Heart right ventricle (tissue), 16 donors: ENCODE results near the gene TCF4. TPM values are rescaled to one million over a fixed set of nuclear protein-coding genes. Genes with fewer than 3 reads are reported as not detected.
A peak's percentile ranks its signal among the peaks of the same experiment; 100 is the strongest.

ENCODE experiments used
- ATAC-seq, 8 donors: fragments of 200-7000 bp; cut with Tn5 transposase; one replicate each; pipeline ENCODE4 v1.9.1; 2020; ENCODE audit warnings: mild to moderate bottlenecking in 8 of 8, moderate library complexity in 8 of 8, moderate number of reproducible peaks in 1 of 8
- DNase-seq, 2 donors: peaks; one replicate each; pipeline ENCODE4 v3.0.0-alpha.2; 2020
- H3K27ac ChIP-seq, 10 donors: fragments of 200-600 bp; sonication (generic) in 2 of 10; one replicate each; pipeline versions ENCODE4 v1.5.0 to v1.8.0; 2020 to 2022; ENCODE audit warnings: mild to moderate bottlenecking in 3 of 10
- H3K27me3 ChIP-seq, 7 donors: fragments of 200-600 bp; one replicate each; pipeline ENCODE4 v1.8.0; 2021 to 2022; ENCODE audit warnings: mild to moderate bottlenecking in 2 of 7
- H3K36me3 ChIP-seq, 9 donors: fragments of 200-600 bp; sonication (generic) in 1 of 9; one replicate each; pipeline versions ENCODE4 v1.5.0 to v1.8.0; 2020 to 2022; ENCODE audit warnings: mild to moderate bottlenecking in 2 of 9
- H3K4me1 ChIP-seq, 9 donors: fragments of 200-600 bp; sonication (generic) in 1 of 9; one replicate each; pipeline versions ENCODE4 v1.5.0 to v1.8.0; 2020 to 2022; ENCODE audit warnings: mild to moderate bottlenecking in 4 of 9
- H3K4me3 ChIP-seq, 10 donors: fragments of 200-600 bp; sonication (generic) in 2 of 10; one replicate each; pipeline versions ENCODE4 v1.5.0 to v1.8.0; 2020 to 2022; ENCODE audit warnings: mild to moderate bottlenecking in 7 of 10, moderate library complexity in 2 of 10
- H3K9me3 ChIP-seq, 11 donors: fragments of 200-600 bp in 10 of 11; sonication (generic) in 2 of 11; one replicate each; pipeline versions ENCODE4 v1.5.0 to v1.8.0; 2013 to 2022; ENCODE audit warnings: mild to moderate bottlenecking in 2 of 11, control low read depth in 1 of 11, moderate library complexity in 1 of 11
- WGBS, 2 donors: extraction: QIAGEN DNeasy Blood & Tissue Kit; methylation state at CpG; one replicate each; pipeline ENCODE4 v1.1.7; 2013; ENCODE audit warnings: inconsistent platforms in 1 of 2; 5-methylcytosine and 5-hydroxymethylcytosine counted together
- intact Hi-C, 10 donors: fragments of 100-400 bp; cut with DNase I; formaldehyde crosslinking; loops; one replicate each; pipeline versions ENCODE4 v1.11.1 to v1.14.2; 2022
- polyA plus RNA-seq, 2 donors: library from polyadenylated mRNA; stranded (reverse); fragments of 200-250 nt; gene quantifications; one replicate each; pipeline ENCODE4 v1.2.3, GENCODE V29; 2013
- total RNA-seq, 10 donors: library from RNA; stranded (reverse); fragmentation: NEBNext Ultra II Directional in 3 of 10; extraction: Animal tissue kit (Norgen Biotek cat#: 25700) in 3 of 10; gene quantifications; one replicate each; pipeline versions ENCODE4 v1.2.1 to v1.2.4, GENCODE V29; 2021 to 2023
- TF ChIP-seq, protein P1 (sequence below), 9 donors: fragments of 200-600 bp; sonication (generic) in 2 of 9; IDR thresholded peaks; one replicate each; pipeline versions ENCODE4 v1.5.0 to v1.8.0; 2021 to 2022; ENCODE audit warnings: antibody characterized with exemption in 9 of 9, mild to moderate bottlenecking in 5 of 9, moderate library complexity in 1 of 9
- donor health status: Arrhythmogenic right ventricular cardiomyopathy.
- donor health status: ischemic (EF 13 %, LVEDD 7.1; RV severe dilation, severe dysfunction).
- donor health status: healthy with polysubstance abuse.
- donor health status: DM: no; HTN: yes; CAD: no.
- donor health status: DM: no; HTN: no; CAD: no.
- donor health status: ischemic (EF 25% LVEDD 6.9; RV normal size, moderate dysfunction).
- donor health status: ischemic (EF 25% LVEDD 5.7; RV mildly dilated, moderate dysfunction).
- donor health status: healthy.
- donor health status: DM: yes; HTN: yes; CAD: no.
- donor health status: Ischemic cardiomyopathy.
- donor health status: ischemic (EF 35%, LVEDD 5.7; RV mildly dilated, moderate dysfunction).
- donor health status: nonischemic (EF 11% LVEDD 7.7; RV severe dilation, severe dysfunction).
- donor health status: DM: yes; HTN: yes; CAD: no.
- donor health status: PGD.
- donor health status: ischemic (EF 29% LVEDD 5.4; RV normal size, mild dysfunction).
- donor health status: nonischemic (EF 23%, LVEDD 6.1; RV moderate dilation, normal function).

TCF4 gene
- total and polyA plus RNA-seq, 12 donors, result 12.6 to 90.1 (median 65.5) TPM

DNA sequence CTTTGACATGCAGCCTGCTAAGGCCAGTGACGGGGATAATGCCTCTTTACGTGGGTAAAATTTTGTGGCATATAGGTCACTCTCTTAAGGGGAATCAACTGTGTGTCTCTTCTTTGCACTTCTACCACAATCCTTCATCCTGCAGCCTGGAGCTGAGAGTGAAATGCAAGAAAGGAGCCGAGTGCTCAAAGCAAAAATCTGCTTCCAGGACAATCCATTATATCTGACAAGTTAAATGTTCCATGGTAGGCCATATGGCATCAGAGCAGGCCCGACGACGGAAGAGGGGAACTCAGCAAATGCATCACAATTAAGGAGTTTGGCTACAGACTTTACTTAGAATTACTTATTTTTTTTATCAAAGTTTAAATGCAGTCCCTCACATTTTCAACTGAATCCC lies 171.2 kb downstream of the TCF4 start:
- Histone ChIP-seq H3K36me3 (no peaks in the 10 kb centered on the region), H3K4me3 (peak overlapping the region in 1 of 10 donors; percentile 3), H3K4me1 (peaks cover 0 to 86% (median 57%) of the 10 kb centered on the region in 9 donors), H3K27ac (peak overlapping the region in 8 of 10 donors; percentile 17 to 91 (median 46)), H3K9me3 (no peaks in the 10 kb centered on the region), H3K27me3 (no peaks in the 10 kb centered on the region)
- DNase-seq (no peak), ATAC-seq (no peak)
- intact Hi-C loops, result loop anchor here (5.0 to 10.0 kb wide), 15 partner anchors 96 to 1161 kb away; partner anchors contain the start of gene TCF4 (in 2 of the 10)
- TF ChIP-seq, protein P1, sequence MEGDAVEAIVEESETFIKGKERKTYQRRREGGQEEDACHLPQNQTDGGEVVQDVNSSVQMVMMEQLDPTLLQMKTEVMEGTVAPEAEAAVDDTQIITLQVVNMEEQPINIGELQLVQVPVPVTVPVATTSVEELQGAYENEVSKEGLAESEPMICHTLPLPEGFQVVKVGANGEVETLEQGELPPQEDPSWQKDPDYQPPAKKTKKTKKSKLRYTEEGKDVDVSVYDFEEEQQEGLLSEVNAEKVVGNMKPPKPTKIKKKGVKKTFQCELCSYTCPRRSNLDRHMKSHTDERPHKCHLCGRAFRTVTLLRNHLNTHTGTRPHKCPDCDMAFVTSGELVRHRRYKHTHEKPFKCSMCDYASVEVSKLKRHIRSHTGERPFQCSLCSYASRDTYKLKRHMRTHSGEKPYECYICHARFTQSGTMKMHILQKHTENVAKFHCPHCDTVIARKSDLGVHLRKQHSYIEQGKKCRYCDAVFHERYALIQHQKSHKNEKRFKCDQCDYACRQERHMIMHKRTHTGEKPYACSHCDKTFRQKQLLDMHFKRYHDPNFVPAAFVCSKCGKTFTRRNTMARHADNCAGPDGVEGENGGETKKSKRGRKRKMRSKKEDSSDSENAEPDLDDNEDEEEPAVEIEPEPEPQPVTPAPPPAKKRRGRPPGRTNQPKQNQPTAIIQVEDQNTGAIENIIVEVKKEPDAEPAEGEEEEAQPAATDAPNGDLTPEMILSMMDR (IDR thresholded peaks at IDR 0.05), result no peak
- WGBS, 2 donors, result 66 to 68% methylated on average over 6 of the region's 6 CpGs

DNA sequence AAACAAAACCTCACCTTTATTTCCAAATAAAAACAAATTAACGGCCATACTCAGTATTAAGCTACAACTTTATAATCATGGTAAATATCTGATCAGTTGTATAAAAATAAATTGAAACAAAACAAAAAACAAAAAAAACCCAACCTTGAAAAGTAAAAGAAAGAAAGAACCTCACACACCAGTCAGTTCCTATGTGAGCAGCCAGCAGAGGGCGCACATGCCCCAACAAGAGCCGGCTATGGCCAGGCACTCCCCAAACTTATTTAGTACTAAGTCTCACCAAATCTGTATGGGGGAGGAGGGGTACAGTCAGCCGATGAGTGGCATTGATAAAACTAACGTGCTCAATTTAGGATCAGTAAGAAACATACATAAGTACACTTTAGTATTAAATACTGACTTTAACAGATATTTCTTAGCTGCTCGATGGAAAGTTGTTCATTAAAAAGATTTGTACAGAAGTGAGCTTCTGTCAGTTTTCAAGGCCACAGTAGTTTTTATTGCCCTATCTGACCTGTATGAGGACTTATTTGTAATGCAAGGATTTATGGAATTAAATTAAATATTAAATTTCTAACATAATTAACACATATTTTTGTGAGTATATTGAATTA lies 172.6 kb downstream of the TCF4 start:
- intact Hi-C loops, result loop anchor here (1.0 to 10.0 kb wide), 19 partner anchors 97 to 1162 kb away; partner anchors contain the start of gene TCF4 (in 3 of the 10)
- Histone ChIP-seq H3K27ac (peak overlapping the region in 5 of 10 donors; percentile 14 to 91 (median 54)), H3K4me3 (no peak overlapping the region), H3K9me3 (no peaks in the 10 kb centered on the region), H3K4me1 (peaks cover 0 to 78% (median 56%) of the 10 kb centered on the region in 9 donors), H3K27me3 (no peaks in the 10 kb centered on the region), H3K36me3 (no peaks in the 10 kb centered on the region)
- WGBS, 2 donors, result 13 to 16% methylated on average over 6 of the region's 6 CpGs
- DNase-seq, result peak; percentile 88 to 91
- TF ChIP-seq, protein P1 (IDR thresholded peaks at IDR 0.05), result peak; percentile 82 to 98 (median 92)
- ATAC-seq, result peak; percentile 87 to 93 (median 90)

DNA sequence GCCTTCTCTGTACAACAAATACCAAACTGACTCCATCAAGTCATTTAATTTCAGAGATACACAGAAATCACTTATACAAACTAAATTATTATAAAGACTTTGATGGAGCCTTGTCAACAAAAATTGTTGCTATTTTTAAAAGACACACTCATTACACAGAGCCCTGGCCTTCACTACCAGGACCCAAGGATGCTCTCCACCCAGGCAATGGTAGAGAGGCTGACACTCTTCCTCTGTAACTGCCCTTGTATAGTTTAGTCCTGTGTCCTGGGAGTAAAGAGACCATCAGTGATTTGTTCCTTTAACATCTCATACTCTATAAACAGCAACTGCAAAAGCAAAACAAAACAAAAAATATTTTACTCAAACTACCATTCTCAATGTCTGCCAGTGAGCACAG lies 173.5 kb downstream of the TCF4 start:
- no peaks in the 10 kb centered on the region for H3K9me3 ChIP-seq
- H3K36me3 ChIP-seq, result no peaks in the 10 kb centered on the region
- DNase-seq (no peak), ATAC-seq (peak in 1 of 8 donors; percentile 45)
- peaks cover 0 to 69% (median 48%) of the 10 kb centered on the region in 9 donors for H3K4me1 ChIP-seq
- H3K27ac ChIP-seq, result peak overlapping the region in 6 of 10 donors; percentile 7 to 64 (median 28)
- H3K4me3 ChIP-seq, result no peak overlapping the region
- H3K27me3 ChIP-seq, result no peaks in the 10 kb centered on the region
- TF ChIP-seq, protein P1 (IDR thresholded peaks at IDR 0.05), result no peak
- intact Hi-C loops, result loop anchor here in 8 of 10 donors (2.0 to 10.0 kb wide), 13 partner anchors 62 to 1160 kb away; partner anchors contain the start of gene TCF4 (in 1 of the 8)

DNA sequence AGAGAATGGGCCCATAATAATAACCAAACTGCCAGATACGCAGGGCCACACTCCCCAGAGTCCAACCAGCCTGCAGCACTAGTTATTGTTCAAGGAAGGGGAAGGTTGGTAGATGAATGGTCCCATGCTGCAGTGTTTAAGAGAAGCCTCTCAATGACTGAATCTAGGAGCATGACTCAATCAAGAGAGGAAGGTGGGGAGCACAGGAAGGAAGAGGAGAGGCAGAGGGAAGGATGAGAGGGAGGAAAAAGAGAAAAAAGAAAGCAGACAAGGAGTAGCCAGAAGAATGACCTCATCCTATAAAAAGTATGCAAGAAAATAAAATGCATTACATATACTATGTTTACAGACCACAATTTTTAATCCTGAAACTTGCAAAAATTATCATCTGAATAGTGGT lies 174.5 kb downstream of the TCF4 start:
- TF ChIP-seq, protein P1 (IDR thresholded peaks at IDR 0.05), result no peak
- Histone ChIP-seq H3K27me3 (no peaks in the 10 kb centered on the region), H3K27ac (peak overlapping the region in 6 of 10 donors; percentile 7 to 64 (median 18)), H3K4me3 (no peak overlapping the region), H3K36me3 (no peaks in the 10 kb centered on the region), H3K4me1 (peaks cover 0 to 59% (median 39%) of the 10 kb centered on the region in 9 donors), H3K9me3 (no peaks in the 10 kb centered on the region)
- no peak for DNase-seq
- ATAC-seq, result peak in 3 of 8 donors; percentile 51 to 78 (median 62)
- 73 to 79% methylated on average over 1 of the region's 1 CpG for WGBS, 2 donors
- intact Hi-C loops, result loop anchor here in 8 of 10 donors (5.0 to 10.0 kb wide), 10 partner anchors 61 to 1161 kb away; no protein-coding TSS in a partner anchor
